Nucleus accumbens (tissue), 56 donors: ENCODE measurements around the gene ZNG1C.
"Not testable (repeated sequence)": the region's sequence is repeated elsewhere in the genome, so short reads cannot be mapped to it uniquely, and the experiment has no call there.

Experiments
- DNase-seq, 56 donors: peaks; one replicate each; lab custom pipeline; 2025; lab: John Stamatoyannopoulos, UW

Gene ZNG1C

DNA sequence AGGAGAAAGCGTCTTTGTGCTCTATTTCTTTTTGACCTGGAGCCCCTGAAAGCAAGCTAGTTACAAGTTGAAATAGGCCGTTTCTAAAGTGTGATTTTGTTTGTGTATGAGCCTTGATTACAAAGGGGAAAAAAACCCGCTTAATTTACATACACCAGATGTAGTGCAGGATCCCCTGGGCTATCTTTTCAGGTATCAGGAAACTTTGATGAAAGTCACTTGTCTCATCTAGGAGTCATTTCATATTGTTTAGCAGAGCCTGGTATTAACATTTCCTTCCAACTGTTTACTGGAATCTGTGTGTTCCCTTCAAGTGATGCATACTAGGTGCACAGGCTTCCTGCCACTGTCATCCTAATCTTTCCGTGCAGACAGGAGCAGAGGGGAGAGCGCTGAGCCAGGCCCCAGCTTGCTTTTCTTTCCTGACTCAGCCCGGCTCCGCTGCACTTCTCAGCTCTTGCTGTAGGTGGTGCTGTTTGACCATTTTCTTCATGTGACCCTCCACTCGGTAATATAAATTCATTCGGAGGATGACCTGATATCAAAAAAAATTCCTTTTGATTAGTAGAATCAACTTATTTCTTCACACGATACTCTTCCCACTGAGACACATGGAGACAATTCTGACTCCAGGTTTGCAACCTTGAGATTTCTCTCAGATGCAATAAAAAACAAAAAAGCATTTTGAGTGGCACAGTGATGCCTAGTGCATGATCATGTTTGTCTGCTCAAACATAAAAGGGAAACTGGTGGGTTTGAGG, 100.7 kb downstream of the ZNG1C start:
- not testable (repeated sequence) for DNase-seq

DNA sequence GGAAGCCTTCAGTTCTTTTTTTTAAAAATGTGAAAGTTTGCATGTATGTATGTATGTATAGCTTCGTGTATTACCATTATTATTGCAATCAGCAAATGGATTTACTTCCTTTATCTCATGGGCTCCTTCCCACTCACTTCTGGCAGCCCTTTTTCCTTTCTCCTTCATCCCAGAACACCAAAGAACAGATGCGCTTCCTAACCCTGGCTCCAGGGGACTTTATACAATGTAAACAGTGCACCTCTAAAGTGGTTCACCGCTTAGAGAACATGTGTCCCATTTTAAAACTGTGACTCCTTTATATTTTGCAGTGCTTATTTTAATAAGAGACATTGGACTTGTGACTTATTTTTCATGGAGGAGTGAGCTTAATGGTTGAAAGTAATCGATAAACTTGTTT, 101.5 kb downstream of the ZNG1C start:
- not testable (repeated sequence) for DNase-seq

DNA sequence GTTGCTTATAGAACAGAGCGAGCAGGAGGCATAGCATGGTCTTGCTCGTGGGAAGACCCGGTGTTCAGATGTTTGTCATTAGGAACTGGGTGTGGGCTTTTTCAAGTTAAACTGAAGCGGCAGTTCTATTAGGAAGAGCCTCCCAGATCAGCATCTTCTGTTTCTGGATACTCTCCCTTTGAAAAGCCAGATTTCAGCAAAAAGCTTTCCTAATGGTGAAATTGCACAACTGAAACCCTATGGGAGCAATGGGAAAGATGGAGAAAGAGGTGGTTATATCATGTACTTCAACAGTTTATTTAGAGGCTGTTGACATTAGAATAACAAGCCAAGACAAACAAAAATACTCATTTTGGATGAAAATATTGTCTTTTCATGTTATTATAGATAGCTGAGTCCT, 102.2 kb downstream of the ZNG1C start:
- not testable (repeated sequence) for DNase-seq
